NCI-H526 treated with DMSO at 0.1 percent for 48 hours (cell line): Measurements from ENCODE around the gene PCYT2.
A peak's percentile ranks its signal among the peaks of the same experiment; 100 is the strongest.
"Not testable (repeated sequence)": the region's sequence is repeated elsewhere in the genome, so short reads cannot be mapped to it uniquely, and the experiment has no call there.

ENCODE experiments used
- DNase-seq: peaks from one replicate; lab custom pipeline; 2025; lab: John Stamatoyannopoulos, UW

Gene PCYT2

DNA sequence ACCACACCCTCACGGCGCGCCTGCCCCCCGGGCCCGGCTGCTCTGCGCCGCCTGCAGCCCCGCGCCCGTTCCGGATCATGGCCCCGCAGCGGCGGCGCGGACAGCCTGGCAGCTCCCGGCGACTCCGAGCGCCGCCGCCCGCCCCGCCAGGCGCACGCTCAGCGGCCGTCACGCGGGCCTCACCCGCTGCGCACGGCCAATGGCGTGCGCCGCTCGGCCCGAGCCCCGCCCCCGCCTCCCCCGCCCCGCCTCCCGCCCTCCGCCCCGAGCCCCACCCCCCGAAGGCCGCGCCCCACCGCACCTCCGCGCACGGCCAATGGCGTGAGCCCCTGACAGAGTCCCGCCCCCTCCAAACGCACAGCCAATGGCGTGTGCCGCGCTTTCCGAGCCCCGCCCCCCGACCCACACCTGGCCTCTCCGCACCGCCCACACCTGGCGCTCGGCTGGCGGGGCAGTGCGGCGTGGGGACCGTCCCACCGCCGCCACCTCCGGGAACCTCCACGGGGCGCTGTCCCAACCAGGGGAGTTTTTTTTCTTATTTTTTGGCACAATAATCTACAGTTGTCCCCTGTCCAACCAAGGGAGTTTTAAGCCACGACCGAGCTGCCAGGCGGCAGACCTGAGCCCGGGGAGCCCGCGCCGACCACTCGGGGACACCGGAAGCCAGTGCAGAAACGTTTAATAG, at the start of gene PCYT2:
TSS of gene PCYT2 (minus strand) at position 123 of the 685 bp plus-strand sequence. CDS start at position 79, 44 bp downstream.
- peak; percentile 73 for DNase-seq

DNA sequence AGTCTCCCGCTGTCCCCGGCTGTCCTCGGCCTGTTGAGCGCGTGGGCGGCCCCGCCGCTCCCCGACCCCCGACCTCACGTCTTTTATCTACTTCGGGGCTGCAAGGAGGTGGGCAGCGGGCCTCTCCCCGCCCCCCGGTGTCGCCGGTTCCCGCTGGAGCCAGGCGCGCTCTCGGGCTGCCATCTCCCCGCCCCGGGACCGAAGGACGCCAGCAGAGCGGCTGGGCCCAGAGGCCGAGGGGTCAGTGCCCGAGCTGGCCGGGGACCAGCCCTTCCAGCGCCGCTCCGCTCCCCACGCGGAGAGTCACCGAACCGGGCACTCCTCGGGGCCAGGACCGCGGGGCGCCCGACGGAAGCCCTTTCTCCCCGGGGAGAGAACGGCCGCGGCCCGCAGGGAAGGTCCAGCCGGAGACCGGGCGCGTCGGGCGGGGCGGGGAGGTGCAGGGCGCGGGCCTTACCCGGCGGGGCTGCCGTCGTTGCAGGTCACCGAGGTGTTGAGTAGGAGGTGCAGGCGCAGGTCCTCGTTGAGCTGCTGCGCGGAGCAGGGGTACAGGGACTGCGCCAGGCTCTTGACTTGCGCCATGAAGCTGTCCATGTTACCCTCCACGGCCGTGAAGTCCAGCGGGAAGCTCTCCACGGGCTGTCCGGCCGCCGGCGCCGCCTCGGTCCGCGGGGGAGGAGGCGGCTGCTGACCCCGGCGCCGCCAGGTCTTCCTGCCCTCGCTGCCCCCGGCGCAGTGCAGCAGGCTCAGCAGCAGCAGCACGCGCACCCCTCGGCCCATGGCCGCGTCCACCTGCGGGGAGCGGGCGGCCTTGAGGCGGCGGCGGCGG, 49.1 kb upstream of the PCYT2 start:
- no peak for DNase-seq

DNA sequence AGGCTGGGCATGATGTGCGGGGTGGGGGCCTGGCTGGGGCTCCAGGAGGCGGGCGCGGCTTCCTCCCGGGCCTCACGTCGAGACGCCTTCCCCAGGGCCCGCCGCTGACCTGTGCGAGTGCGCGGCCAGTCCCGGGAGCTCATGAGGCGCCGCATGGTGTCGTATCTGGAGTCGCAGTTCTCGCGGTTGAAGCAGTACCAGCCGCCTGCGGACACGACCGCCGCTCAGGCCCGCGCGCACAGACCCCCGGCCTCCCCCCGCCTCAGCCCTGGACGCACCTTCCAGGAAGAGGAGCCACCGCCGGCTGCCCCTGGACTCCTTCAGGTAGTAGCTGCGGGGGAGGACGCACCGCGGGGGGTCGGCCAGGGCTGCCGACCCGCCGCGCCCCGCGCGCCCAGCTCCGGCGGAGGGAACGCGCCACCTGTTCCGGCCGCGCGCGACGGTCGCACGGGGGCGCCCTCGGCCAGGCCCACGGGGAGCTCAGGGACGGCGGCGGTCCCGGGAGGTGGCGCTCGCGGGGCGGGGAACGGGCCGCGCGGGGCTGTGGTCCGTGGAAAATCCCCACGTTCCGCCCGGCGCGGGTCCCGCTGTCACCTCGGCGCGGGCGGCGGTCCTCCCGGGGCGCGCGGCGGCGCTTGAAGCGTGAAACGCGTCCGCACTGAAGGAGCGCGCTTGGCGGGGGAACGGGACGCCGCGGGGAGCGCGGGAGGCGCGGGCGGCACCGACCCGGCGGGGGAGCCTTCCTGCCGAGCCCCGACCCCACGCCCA, 48.3 kb upstream of the PCYT2 start:
- DNase-seq = no peak

DNA sequence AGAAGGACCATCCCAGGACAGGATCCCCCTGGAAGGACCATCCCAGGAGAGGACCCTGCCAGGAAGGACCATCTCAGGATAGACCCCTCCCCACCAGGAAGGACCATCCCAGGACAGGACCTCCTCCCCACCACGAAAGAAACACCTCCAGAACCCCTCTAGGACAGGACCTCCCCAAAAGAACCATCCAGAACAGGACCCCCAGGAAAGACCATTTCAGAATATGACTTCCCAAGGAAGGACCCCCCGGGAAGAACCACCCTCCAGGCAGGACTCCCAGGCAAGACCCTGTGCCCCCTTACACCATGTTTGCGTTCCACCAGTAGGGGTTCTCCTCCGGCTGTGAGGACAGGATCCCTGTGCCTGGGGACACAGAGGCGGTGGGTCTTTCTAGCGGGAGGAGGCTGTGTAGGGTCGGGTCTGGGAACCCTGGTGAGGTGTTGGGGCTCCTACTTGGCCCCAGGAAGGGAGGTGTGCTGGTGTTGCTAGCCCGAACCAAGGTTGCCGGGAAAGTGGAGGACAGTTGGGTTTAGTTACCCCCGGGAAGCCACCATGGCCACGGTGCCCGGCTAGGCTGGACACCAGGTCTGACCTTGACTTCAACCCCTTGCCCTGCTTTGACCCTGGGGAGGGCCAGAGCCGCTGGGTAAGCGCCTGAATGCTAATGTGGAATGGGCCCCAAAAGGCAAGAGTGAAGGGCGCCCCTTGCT, 47.6 kb upstream of the PCYT2 start:
- no peak for DNase-seq

DNA sequence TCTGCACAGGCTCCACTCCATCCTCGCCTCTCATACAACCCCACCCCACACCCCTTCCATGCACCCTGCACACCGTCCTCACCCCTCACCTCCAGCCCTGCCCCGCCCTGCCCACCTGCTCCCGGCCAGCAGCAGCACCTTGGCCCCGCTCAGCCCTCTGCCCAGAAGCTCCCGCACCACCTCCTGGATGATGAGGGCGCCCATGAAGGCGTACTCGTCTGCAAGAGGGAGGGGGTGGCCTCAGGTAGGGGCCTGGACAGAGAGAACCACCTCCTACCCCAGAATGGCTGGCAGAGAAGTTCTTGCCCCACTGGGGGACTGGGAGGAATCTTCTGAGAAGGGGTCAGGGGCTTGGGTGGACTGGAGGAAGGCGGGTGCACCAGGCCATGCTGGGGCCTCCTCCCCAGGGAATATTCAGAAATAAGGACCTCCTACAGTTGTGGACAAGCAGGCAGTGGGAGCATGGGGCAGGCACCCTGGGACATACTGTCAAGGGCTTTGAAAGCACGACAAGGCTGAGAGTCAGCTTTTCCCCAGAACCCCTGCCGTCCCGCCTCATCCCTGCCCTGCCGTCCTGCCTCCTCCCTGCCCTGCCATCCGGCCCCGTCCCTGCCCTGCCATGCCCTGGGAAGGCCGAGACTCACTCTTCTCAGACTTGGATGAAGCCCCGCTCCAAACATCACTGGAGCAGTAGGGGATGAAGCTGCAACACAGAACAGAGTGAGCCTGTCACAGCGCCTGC, 46.7 kb upstream of the PCYT2 start:
- DNase-seq = no peak

DNA sequence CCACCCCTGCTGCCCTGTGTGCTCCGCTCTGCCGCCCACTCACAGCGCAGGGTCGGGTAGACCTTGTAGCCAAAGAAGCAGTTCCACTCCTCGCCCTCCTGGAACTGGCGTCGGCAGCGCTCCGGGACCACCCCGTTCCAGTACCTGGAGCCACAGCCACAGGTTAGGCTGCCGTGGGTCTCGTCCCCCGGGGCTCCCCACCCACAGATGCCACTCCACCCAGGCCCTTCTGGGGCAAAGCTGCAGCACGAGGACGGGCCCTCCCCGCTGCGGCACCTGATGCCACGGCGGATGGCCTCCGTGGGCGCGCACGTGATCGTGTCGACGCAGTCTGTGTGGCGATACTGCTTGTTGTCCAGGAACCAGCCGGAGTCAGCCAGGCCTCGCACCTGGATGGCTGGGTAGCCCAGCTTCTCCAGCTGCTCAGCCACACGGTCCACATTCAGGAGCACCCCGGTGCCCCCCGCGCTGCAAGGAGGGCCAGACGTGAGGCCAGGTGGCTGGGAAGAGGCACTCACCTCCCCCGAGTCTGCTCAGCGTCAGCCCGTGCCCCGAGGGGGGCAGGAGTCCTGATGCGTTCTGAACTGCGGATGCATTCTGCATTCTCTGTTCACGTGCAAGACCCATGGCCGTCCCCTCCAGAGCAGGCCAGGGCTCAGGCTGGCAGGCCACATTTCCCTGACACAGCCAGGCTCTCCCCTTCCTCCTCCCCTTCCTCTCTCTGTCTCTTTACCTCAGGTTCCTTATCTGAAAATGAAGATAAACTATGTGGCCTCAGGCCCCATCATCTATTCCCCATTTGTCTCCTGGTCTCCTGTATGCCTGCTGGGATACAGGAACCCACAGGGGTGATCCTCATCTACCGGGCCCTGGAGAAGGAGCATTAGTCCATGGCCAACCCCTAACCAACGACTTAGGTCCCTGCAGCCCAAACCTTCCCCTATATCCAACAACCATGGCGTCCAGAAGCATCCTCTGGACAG, 45.7 kb upstream of the PCYT2 start:
- DNase-seq = no peak

DNA sequence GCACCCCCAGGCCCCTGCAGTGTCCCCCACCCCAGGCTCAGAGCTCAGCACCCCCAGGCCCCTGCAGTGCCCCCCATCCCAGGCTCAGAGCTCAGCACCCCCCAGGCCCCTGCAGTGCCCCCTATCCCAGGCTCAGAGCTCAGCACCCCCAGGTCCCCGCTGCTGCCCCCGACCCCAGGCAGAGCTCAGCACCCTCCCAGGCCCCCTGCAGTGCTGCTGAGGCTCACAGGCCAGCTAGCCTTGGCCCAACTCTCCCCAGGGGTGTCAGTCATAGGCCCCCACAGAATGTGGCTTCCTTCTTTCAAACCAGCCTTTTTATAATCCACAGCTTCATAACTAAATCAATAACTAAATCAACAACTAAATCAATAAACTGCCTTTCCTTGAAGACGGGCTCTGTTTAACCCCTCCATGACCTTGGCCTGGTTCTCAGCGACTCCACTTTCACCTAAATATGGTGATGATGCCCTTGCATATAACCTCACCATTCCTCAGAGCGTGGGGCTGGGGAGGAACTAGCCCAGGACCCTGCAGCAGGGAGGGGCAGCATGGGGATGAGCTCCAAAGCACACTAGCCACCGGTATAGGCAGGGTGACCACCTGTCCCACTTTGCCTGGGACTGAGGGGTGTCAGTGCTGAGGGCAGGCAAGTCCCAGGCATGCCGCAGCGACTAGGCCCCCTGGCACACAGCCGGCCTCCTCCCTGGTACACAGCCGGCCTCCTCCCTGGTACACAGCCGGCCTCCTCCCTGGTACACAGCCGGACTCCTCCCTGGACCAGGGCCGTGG, 44.8 kb upstream of the PCYT2 start:
- DNase-seq = no peak

DNA sequence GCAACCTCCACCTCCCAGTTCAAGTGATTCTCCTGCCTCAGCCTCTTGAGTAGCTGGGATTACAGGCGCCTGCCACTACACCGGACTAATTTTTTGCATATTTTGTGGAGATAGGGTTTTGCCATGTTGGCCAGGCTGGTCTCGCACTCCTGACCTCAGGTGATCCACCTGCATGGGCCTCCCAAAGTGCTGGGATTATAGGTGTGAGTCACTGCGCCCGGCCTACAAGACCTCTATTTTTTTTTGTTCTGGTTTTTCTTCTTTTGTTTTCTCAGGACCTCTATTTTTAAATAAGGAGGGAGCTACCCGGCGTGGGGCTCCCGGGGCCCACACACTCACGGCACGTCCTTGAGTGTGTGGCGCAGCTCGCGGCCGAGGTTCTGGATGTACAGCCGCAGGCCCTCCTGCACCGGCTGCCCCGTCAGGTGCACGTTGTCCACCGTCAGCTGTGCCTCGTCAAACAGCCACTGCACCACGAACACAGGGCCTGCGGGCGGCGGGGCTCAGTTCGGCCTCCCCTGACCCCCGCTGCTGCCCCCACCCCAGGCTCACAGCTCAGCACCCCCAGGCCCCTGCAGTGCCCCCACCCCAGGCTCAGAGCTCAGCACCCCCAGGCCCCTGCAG, 44.0 kb upstream of the PCYT2 start:
- no peak for DNase-seq

DNA sequence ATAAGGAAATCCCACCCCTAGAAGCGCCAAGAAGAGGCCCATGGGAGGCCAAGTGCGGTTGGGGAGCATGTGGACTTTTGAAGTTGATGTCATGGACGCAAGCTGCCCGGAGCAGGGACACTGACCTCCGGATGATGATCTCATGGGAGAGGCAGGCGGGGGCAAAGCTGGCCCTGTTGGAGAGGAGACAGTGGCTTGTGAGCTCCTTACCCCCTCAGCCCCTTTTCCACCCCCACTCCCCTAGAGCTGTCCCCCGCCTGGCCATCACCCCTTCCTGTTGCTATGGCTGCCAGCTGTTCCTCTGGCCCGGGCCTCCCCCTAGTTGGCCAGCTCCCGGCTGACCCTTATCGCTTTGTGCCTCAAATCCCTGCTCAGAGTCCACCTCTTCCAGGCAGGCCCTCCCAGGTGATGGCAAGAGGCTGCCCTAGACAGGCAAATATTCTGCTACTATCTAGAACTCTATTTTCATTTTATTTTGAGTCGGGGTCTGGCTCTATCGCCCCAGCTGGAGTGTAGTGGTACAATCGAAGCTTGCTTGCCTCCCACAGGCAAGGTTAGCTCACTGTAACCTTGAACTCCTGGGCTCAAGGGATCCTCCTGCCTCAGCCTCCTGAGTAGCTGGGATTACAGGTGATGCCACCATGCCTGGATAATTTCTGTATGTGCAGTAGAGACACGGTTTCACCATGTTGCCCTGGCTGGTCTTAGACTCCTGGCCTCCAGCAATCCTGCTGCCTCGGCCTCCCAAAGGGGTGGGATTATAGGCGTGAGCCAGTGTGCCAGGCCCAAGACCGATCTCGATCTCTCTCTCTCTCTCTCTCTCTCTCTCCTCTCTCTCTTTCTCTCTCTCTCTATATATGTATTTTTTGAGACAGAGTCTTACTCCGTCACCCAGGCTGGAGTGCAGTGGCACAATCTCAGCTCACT, 43.2 kb upstream of the PCYT2 start:
- no peak for DNase-seq

DNA sequence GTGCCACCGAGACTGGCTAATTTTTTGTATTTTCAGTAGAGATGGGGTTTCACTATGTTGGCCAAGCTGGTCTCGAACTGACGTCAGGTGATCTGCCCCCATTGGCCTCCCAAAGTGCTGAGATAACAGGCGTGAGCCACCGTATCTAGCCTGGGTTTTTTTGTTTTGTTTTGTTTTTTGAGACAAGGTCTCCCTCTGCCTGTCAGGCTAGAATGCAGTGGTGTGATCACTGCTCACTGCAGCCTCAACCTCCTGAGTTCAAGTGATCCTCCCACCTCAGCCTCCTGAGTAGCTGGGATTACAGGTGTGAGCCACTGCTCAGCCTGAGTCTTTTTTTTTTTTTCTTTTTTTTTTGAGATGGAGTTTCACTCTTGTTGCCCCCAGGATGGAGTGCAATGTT, 42.2 kb upstream of the PCYT2 start:
- not testable (repeated sequence) for DNase-seq

DNA sequence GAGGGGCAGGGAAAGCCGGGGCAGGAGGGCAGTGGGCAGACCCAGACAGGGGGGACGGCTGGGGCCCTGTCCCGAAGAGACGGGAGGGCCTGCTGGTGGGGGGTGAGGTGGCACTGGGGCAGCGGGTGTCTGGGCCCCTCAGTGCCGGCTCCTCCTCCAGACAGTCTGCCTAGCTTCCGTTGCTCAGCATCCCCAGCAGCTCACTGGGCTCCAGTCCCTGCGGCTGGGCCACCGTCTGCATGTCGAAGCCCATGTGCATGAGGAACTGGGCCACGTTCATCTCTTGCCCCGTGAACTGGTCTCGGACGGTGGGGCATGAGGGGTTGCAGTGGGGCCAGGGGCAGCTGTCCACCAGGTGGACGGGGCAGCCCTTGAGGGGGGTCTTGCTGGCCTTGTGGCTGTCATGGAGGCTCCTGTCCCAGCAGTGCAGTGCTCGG, 41.6 kb upstream of the PCYT2 start:
- DNase-seq = no peak

DNA sequence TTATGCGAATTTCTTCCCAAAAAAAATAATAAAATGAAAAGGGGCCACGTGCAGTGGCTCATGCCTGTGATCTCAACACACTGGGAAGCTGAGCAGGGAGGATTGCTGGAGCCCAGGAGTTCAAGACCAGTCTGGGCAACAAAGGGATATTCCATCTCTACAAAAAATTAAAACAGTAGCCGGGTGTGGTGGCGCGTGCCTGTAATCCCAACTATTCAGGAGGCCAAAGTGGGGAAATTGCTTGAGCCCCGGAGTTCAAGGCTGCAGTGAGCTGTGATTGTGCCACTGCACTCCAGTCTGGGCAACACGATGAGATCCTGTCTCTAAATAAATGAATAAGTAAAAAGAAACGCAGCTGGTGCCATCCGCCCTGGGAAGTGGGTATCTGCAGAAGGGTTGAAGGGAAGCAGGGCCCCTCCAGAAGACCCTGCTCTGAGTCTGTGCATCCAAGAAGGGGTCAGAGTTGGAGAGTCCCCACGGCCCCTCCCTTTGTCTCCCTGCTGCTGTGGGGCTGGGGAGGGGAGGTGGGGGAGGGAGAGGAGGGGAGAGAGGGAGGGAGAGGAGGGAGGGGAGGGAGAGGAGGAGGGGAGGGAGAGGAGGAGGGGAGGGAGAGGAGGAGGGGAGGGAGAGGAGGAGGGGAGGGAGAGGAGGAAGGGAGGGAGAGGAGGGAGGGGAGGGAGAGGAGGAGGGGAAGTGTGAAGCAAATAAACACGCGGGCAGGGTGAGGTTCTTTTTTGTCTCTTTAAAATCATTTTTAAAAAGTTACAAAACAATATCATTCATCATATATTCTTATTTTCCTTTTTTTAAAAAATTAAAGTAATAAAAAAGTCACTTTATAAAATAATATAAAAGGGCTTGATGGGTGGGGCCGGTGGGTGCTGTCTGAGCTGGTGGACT, 40.8 kb upstream of the PCYT2 start:
- DNase-seq = no peak

DNA sequence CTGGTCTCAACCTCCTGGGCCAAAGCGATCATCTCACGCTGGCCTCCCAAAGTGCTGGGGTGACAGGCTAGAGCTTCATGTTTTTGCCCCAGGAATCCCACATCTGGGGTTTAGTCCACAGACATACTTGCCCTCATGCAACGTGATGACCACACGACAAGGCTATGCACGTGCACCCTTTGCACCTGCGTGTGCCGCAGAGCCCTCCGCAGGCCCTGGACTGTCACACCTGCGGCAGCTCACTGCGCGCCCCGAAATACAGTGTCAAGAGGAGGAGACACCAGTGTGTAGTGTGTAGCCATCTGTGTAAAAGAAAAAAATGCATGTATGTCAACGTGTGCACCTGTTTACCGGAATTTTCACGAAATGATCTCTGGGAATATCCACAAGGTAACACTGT, 39.3 kb upstream of the PCYT2 start:
- no peak for DNase-seq

DNA sequence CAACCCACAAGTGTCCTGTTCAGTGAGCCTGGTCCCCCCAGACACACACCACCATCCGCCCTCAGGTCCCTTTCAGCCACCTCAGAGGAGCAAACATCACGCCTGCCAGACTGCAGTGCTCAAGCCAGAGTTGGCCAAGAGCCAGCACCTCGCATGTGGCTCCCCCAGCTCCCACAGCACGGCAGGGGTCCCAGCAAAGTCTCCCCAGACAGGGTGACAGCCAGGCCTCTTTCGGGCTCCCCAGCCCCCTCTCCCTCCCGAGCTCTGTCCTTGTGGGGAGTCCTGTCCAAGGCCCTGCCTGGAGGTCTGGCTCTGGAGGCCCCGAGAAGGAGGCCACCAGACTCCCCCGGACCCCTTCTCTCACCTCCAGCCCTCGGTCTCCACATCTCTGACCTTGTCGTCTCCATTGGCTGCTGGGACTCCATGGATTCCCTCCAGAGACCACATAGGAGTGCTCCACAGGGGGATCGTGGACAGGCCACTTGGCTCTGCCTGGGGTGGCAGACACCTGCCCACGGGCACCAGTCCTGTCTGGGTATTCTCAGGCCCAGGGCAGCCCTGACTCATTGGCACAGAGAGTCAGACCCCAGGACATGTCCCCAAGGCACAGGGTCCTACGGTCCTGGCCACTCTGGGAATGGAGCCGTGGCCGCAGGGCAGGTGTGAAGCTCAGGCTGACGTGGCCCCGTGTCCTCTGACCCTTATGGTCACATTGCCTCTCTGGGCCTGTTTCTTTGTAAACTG, 37.6 kb upstream of the PCYT2 start:
- DNase-seq = no peak

DNA sequence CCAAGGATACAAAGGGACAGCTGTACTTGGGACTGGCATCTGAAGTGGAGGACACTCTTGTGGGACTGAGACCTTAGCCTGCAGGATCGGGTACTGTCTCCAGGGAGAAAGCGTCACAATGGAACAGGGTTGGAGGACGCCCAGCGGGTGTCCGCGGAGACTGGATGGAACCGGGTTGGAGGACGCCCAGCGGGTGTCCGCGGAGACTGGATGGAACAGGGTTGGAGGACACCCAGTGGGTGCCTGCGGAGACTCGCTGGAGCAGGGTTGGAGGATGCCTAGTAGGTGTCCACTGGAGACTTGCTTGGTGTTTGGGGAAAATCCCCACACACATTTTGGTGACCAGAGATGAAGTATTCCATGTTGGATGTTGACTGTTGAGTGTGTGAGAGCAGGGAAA, 36.0 kb upstream of the PCYT2 start, which contains the start of gene MYADML2:
TSS of gene MYADML2 (minus strand) at position 45 of the 400 bp plus-strand sequence. CDS start 5,492 bp downstream, outside the sequence.
- no peak for DNase-seq

DNA sequence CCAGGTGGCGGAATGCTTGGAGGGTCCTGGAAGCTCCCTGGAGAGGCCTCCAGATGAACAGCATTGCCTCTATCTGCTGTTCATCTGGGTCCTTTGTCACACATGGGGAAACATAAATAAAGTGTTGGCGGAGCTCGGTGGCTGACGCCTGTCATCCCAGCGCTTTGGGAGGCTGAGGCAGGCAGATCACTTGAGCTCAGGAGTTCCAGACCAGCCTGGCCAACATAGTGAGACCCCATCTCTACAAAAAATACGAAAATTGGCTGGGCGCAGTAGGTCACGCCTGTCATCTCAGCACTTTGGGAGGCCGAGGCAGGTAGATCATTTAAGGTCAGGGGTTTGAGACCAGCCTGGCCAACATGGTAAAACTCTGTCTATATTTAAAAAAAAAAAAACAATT, 33.7 kb upstream of the PCYT2 start:
- no peak for DNase-seq
